Hindlimb muscle (tissue), 1 donor: ENCODE results near the gene TBC1D10A. TPM values are rescaled to one million over a fixed set of nuclear protein-coding genes. Genes with fewer than 3 reads are reported as not detected.
A peak's percentile ranks its signal among the peaks of the same experiment; 100 is the strongest.
"Not testable (repeated sequence)": the region's sequence is repeated elsewhere in the genome, so short reads cannot be mapped to it uniquely, and the experiment has no call there.

Source experiments
- DNase-seq: peaks from one replicate; pipeline ENCODE4 v3.0.0-alpha.2; 2013
- polyA plus RNA-seq: library from polyadenylated mRNA; unstranded; fragments of 120-200 nt; gene quantifications from one replicate; pipeline ENCODE4 v1.2.1, GENCODE V29; 2013; ENCODE audit not compliant: insufficient read length

The TBC1D10A gene
- polyA plus RNA-seq, 1 donor, result 8.1 TPM

DNA sequence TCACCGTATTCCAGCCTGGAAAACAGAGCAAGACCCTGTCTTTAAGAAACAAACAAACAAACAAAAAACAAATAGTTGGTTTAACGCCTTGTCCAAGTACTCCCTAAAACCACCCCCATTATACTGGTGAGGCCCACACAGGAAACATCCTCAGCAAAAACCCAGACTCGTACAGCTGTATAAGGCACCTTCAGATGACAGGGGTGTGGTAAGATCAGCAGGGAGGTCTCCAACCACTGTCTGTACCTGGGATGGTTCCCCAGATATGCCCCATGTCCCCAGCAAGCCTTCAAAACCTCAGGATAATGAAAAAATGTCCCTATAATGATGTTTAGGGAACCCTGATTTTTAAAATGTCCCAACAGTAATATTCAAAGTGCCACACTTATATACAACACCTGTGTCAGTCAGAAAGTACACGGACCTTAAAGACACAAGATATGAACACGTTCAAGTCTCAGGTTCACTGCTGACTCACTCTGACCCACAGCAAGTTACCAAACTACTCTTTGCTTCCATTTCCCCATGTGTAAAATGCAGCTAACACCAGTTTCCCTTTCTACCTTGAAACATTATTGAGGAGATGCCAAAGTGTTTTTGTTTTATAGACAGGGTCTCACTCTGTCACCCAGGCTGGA, 20.6 kb upstream of the TBC1D10A start:
- DNase-seq, result no peak

DNA sequence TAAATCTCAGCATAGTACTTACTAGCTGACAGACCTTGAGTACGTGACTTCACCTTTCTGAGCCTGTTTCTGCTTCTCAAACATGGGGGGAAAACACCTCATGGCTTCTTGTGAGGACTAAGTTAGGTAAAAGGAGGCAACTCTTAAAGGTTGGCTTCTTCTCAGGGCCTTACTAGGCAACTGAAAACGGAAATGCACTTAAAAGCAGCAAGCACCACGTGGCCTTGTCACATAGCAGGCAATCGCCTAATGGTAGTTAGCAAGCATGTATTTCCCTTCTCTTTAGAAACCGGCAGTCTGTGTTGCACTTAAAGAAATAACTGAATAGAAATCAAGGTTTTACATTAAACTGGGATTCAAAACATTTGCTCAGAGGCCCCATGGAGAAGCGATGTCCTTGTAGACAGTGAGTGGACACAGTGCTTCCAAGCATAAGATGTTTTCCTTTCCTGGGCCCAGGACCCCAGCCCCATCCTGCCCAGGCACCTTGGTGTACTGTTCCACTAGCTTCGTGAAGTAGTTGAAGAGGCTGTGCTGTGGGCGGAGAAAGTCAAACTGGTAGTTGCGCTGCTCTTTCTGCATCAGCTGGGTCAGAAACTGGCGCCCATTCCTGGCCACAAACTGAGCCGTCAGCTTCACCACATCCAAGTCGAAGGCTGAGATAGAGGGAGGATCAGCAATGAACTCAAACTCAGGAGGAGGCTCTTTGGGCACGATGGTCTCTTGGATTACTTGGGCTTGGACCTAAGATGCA, 17.9 kb upstream of the TBC1D10A start:
- DNase-seq, result no peak

DNA sequence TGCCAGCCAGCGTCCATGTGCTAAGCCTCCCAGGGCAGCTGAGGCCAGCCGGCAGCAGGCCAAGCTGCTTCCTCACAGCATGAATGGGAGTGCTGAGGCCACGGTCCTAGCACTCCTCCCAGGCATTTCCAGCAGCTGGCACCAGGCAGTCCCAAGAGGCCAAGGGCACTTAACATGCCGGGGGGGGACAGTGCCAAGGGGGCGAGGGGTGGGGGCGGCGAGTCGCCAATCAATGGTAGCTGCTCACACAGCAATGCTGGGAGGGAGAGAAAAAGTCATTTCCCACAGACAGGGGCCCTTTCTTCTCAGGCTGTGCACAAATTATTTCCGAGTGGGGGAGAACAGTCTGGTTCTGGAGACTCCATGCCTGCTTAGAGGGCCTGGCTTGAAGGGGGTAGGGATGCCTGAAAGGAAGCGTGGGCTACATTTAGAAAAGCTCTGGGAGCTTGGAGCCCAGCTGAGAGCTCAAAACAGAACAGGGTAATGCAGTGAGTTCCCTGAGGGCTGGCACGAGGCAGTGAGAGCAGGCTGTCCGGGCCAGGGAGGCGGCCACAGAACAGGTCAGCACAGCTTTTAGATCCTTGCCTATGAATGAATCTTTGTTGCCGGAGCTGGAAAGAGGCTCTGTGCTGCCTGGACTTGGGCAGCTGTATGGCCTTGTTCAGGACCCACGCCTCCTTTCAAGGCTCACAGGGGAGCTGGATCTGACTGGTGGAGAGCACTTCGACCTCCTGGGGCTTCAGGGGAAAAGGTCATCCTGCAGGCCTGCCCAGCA, 14.4 kb upstream of the TBC1D10A start:
- DNase-seq, result peak; percentile 40

DNA sequence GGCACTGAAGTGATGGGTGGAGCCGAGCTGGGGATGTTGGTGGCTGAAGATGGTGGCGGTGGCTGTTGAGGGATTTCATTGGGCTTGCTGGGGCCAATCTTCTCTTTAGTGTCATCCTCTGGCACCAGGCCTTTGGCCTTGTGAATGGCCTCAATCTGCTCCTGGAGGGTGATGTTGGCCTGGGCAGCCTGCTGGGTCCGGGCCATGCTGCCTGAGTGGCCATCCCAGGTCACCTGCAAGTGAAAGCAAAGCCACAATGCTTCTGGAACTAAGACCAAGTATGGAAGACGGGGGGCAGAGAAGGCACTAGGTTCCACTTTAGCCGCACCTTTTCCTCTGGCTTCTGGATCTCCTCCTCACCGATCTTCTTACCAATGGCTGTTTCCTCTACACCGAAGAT, 12.1 kb upstream of the TBC1D10A start:
- DNase-seq, result no peak

DNA sequence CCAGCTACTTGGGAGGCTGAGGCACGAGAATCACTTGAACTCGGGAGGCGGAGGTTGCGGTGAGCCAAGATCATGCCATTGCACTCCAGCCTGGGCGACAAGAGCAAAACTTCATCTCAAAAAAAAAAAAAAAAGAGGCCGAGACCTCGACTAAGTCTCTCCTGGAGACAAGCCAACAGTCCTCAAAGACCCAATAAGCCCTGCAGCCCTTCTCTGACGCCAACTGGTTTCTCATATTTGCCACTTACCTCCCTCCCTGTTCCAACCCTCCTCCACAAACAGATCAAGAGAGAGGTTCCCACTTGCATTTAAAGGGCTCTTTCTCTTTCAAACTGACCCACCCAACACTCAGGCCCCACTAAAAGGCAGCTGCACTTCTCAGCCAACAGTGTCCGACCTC, 11.6 kb upstream of the TBC1D10A start:
- DNase-seq, result not testable (repeated sequence)

DNA sequence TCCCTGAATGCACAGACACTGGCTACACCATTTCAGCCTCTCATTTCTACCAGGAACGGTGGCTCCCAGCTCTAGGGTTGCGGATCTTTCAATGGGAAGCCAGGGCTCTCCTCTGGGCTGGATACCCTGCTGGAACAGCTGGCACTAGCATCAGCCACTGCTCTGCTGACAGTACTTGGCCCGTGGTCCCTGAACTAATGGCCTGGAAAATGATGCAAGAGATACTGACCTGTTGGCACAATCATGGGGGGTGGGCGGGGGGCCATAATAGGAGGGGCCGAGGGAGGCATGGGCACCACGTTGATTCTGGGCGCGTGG, 10.7 kb upstream of the TBC1D10A start:
- DNase-seq, result no peak

DNA sequence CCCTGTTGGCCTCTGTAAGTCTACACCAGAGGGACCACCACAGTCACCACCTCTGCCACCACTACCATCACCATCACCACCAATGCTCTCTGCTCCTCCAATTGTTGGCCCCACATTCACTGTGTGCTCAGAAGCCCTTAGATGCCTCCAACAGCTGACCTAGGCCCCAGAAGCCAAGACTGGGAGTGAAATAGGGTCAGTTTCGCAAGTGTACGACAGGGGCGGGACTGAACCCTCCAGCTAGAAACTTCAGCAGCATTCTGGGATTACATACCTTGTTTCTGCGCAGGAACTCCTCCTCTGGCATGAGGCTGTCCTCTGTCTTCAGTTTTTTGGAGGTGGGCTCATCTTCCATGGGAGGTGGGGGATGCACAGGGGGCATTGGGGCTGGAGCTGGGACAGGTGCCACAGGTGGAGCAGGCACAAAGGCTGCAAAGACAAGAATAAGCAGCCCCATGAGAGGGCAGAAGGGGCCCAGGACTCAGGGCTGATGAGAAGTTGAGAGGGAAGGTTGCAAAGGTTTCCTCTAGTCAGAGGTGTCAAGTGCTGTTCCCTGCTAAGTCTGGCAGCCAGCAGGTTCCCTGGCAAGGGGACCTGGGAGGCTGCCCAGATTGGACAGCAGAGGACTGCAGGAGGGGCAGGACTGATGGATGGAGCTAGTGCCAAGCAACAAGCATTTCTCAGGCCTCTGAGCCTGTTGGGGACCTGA, 10.2 kb upstream of the TBC1D10A start:
- no peak for DNase-seq

DNA sequence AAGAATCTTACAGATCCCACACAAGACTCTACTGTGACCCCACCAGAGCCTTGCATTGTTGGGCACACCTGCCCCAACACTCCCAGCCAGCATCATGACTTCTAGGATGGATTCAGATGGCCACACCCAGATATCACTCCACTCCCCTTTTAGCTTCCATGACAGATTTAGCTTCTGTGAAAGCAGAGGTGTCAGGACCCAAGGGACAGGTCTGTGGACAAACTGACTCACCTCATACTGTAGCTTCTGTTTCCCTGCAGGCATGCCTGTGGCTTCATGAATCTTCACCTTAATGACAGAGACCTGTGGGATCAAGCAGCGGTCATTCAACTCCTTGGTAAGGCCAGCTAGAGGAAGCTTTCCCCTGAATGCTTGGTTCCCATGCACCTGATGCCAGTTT, 8.5 kb upstream of the TBC1D10A start:
- no peak for DNase-seq

DNA sequence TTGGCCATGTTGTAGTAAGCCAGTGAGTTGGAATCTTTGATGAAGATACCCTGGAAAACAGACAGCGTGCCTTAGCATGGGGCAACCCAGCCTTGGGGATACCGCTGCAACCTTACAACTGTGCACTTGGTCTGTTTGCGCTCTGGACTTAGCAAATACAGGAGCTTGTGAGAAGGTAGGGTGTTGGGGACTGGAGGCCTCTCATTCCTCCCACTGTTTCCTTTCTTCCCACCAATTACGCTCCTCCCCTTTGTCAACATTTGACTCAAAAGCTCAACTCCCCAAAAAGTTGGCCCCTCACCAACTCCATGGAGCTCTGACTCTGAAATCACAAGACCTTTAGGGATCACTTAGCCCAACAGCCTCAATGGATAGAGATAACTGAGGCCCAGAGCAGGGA, 7.9 kb upstream of the TBC1D10A start:
- DNase-seq, result no peak

DNA sequence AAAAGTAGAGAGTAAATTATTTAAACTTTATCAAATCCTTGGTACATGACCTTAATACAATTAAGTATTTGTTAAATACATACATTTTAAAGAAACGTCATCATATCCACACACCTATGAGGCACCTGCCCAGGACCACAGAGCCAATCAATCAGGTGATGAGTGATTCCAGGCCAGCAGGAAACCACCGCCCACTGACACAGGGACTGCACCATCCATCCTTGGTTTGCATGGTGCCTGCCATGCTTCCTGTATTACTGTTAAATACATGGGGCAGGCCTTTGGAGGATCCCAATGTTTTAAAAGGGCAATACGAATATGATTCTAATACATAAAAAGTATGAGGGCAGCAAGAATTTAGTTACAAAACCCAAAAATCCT, 7.0 kb upstream of the TBC1D10A start:
- no peak for DNase-seq

DNA sequence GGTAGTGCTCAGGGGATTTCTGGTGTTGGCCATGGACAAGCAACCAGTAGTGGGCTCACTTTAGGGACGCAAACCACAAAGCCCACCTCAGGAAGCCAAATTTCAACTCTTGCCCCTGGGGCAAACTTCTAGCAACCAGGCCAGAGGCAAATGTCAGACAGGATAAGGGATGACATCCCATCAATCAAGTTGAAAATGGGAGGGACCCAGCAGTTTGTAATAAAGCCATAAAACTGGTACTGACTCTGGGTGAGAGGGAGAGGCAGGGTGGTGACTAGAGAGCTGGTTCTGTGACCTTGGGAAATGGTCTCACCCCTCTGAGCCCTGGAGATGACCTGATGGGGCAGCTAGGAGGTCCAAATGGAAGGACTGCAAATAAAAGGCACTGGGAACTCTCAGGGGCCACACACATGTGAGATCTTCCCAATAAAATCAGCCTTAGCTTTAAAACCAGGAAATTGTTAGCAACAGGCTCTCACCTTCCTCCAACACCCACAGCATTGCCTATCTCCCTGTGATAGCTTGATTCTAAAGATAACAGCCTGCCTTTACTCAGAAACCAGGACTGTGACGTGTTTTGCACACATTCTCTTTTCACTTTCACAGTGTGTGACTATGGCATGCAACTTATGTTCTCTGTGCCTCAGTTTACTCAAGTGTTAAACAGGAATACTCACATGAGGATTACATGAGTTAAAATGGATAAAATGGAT, 6.4 kb upstream of the TBC1D10A start:
- DNase-seq, result no peak

DNA sequence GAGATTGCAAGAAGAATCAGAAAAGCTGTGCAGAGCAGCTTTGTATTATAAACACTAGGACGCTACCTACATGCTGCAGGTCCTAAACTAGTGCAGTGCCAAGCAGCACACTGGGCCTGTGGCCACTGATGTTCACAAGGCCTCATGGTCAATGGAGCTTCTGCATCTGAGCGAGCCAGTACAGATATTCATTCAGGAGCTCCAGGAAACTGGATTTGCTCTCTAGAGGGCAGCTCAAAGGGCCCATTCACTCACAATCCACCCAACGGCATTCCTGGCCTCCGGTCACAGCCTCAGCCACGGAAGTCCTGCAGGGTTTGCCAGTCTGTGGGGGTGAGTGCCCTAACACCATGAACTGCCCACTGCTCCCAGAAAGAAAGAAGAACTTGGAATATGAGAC, 5.8 kb upstream of the TBC1D10A start:
- no peak for DNase-seq

DNA sequence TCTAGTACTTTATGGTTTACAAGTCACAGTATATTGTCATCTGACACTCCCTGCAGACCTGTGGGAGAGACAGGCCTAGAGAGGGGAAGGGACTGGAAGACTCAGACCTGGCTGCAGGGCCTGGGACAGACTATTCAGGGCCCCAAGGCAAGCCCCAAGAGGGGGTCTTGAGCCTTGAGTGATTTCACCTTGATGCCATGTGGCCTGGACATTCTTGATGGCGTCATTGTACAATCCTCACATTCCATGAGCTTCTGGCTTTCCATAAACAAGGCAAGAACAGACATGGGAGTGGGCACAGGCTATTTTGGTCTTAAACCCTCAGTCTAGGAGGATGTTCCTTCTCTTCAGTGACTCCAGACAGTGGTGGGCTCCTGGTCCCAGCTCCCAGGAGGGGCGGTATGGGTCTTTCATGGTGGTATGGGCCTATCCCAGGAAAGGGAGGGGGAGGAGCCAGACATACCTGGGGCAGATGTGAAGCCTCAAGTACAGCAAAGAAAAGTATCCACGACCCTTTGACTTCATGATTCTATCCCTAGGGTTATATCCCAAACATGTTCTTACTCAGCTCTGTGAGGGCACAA, 1.8 kb upstream of the TBC1D10A start:
- DNase-seq, result no peak

DNA sequence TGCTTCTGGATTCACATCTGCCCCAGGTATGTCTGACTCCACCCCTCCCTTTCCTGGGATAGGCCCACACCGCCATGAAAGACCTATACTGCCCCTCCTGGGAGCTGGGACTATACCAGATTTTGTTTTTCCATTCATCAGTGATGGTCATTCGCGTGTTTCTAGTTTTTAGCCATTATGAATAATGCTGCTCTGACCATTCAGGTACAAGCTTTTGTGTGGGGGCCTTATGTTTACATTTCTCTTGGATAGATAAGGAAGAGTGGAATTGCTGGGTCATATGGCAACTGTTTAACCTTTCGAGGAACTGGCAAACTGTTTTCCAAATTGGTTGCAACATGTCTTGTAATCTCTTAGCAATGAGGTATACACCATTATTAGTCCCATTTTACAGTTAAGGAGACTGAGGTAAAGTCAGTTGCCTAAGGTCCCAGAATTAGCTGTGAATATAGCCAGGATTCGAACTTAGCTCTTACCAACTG, 1.2 kb upstream of the TBC1D10A start:
- DNase-seq, result no peak

DNA sequence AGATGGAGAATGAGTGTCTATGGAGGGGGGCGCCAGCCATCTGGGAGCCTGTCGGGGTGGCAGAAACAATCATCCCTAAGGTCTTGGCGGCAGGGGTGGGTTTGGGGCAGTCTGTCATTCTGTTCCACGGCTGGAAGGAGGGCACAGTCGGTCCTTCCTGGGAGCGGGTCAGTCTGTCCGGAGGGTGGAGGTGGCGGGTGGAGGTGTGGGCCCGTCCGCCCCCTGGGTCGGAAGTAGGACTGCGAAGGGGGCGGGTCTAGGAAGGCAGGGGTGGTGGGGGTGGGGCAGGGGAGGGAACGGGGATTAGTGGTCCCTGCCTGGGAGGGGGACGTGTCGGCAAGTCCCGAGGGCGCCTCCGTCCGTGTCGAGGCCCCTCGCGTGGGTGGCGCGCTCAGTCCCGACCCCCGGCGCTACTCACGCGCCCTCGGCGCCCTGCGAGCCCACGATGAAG, 461 bp downstream of the TBC1D10A start:
- DNase-seq, result no peak

DNA sequence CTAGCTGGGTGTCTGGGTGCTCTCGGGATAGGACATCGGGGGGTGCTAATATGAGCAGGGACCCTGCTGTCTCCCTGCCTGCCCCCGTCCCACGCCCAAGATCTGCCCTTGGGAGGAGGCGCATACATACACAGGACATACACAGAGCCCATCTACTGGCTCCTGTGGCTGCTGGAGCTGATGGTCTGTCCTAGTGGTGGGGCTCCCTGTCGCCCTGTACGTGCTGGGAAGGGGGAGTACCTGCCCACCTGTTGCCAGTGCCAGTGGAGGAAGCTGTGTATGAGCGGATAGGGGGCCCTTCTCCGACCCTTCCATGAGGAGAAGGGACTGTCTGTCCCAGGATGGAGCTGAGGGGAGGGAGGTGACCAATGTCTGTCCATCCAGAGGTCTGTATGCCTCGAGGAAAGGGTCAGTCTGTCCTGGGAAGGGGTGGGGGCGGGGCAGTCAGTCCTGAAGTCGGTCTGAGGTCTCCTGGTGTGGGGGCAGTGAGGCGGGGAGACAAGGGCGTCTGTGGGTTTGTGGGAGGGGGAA, 952 bp downstream of the TBC1D10A start:
- DNase-seq, result no peak

DNA sequence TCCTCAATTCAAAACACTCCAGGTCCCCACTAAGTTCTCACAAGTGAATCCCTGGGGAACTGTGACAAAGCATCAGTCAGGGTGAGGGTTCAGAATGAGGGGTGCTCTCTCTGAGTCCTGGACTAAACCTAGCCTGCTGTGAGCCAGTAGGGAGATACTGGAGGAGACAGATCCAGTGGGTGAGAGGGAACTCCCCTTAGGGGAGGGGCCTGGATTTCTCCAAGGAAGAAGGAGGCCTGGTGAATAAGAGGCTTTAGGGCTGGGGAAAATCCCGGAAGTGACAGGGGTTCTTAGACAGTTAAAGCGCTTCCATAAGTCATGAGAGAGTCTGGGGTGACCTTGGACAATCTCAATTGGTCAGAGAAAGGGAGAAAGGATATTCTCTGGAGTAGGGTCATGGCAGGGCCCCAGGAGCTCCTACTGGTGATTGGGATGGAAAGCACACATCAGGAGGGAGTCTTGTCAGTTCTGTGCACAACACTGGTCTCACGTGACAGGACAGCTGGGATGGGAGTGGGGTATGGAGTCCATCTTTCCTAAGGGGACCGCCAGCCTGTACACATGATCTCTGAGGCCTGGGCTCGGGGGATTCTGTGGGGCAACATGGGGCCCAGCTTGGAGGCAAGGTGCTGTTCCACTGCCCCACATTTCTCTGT, 1.5 kb downstream of the TBC1D10A start:
- DNase-seq, result no peak

DNA sequence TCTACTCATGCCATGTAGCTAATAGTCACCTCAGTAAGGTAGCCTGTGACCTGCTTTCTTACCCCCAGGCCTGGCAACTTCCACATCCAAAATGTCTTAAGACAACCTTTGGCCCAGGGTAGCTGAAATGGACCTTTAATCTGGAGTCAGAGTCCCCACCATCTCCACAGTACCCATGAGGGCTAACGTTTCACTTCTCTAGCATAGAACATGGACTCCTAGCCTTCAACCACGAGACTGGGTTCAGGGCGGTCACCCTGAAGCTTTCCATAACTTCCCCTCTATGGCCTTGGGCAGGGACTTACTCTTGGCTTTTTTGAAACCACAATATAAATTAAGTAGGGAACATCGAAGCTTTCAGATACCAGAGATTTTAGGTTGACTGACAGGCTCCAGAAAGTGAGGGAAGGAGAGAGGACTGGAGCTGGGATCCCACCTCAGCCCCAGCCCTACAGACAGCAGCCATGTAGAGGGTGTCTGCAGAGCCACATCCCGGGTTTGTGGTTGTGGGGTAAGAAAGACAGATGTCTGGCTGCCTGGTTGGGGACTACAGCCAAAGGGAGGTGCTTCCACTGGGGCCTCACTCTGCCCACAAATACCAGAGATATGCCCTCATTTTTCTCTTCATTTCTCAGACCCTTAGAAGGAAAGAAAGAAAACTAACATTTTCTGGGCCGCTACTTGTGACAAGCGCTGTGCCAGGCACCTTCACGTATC, 2.6 kb downstream of the TBC1D10A start:
- no peak for DNase-seq

DNA sequence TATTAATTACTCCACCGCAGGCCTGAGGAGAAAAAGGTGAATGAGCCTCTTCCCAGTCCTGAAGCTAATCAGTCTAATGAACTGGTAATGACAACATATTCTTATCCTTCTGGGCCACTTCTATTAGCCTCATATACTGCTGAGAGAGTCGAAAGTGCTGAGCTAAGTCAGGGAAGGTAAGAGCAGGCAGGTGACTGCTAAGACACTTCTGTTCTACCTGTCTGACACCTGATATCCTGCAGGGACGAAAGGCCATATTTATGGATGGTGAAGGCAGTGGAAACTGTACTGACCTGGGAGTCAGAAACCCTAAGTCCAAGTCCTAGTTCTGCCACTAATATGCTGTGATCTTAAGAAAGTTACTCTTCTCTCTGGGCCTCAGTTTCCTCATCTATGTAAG, 3.5 kb downstream of the TBC1D10A start:
- DNase-seq, result no peak

DNA sequence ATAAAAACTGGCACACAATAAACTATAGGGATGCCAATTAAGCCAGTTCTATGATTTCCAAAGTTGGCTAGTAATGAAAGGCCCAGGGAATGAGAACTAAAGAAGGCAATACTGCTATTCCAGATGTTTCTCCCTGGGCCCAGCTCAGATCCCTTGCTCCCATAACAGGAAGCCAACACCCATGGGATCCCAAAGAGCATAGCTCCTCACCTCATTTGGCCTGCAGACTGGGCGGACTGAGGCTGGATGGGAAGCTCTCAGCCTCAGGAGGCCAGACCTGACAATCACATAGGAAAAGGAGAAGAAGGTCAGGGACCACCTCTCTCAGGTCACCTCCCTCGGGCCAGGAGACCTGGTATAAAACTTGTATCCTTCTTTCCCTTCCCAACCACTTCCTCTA, 5.3 kb downstream of the TBC1D10A start:
- no peak for DNase-seq
